Stimulated activated naive CD8-positive, alpha-beta T cell treated with anti-CD3 and anti-CD28 coated beads, Interleukin-15, Interleukin-2, amounts not matched to agents 100 ng/mL and 50 ng/mL, for 24 hours (primary cell): ENCODE data around the gene RASGRP1.

Source experiments
- H3K27ac Mint-ChIP-seq: one replicate; pipeline ENCODE4 v1.8.0; 2021; ENCODE audit warnings: mild to moderate bottlenecking, mixed read lengths
- H3K27me3 Mint-ChIP-seq: one replicate; pipeline ENCODE4 v1.8.0; 2021; ENCODE audit warnings: mixed read lengths
- H3K36me3 Mint-ChIP-seq: one replicate; pipeline ENCODE4 v1.8.0; 2021; ENCODE audit warnings: low read depth, mixed read lengths
- H3K4me1 Mint-ChIP-seq: one replicate; pipeline ENCODE4 v1.8.0; 2021; ENCODE audit warnings: low read depth, mixed read lengths
- H3K4me3 Mint-ChIP-seq: one replicate; pipeline ENCODE4 v1.8.0; 2021; ENCODE audit warnings: mild to moderate bottlenecking, mixed read lengths
- H3K9me3 Mint-ChIP-seq: one replicate; pipeline ENCODE4 v1.8.0; 2021; ENCODE audit warnings: mixed read lengths

RASGRP1 gene

GRCh38 chr15:38458646-38459045, 106.0 kb downstream of the RASGRP1 start:
- H3K4me3 Mint-ChIP-seq = no peak overlapping the region
- H3K27ac Mint-ChIP-seq = no peak overlapping the region
- no peaks in the 10 kb centered on the region for H3K9me3 Mint-ChIP-seq
- peaks cover 51% of the 10 kb centered on the region for H3K4me1 Mint-ChIP-seq
- H3K27me3 Mint-ChIP-seq = no peaks in the 10 kb centered on the region
- H3K36me3 Mint-ChIP-seq = peaks cover 6% of the 10 kb centered on the region

DNA sequence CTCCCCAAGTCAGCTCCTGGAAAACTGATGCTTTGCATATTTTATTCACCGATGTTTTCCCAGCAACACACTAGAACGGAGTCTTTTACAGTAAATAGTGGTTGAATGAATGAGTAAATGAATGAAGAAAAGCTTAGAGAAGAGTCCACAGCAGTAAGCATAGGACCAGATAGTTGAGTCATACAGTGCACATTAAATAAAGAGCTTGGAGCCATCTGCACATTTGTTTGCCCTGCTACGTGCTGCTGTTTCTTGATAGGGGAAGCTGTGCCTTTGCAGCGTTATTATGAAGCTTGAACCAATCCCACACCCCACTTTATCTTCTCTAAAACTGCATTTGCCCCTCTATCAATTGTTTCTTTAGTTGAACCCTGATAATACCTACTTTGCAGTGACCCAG, 109.5 kb downstream of the RASGRP1 start:
- H3K36me3 Mint-ChIP-seq = peaks cover 6% of the 10 kb centered on the region
- H3K27me3 Mint-ChIP-seq = no peaks in the 10 kb centered on the region
- peak overlapping the region; percentile 93 for H3K27ac Mint-ChIP-seq
- no peaks in the 10 kb centered on the region for H3K9me3 Mint-ChIP-seq
- peaks cover 34% of the 10 kb centered on the region for H3K4me1 Mint-ChIP-seq
- peak overlapping the region; percentile 90 for H3K4me3 Mint-ChIP-seq

DNA sequence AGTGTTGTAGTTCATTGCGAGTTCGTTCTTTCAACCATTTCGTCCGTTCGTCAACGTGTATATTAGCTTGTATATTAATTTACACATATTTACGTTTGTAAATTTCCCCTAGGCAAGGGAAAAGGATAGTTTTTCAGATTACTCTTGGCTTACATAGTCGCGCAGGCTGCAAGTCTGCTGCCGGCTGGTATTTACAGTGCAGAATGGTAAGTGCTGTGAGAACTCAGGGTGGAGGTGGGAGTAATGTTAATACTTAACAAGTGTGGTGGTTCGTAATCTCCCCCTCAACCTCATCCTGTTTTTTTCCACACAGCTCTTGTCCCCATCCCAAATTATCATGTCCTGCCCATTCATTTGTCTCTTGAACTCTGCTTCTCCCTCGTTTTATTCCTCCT, 109.9 kb downstream of the RASGRP1 start:
- Mint-ChIP-seq H3K4me1 (peaks cover 30% of the 10 kb centered on the region), H3K27ac (peak overlapping the region; percentile 93), H3K4me3 (peak overlapping the region; percentile 90), H3K27me3 (no peaks in the 10 kb centered on the region), H3K36me3 (peaks cover 6% of the 10 kb centered on the region), H3K9me3 (no peaks in the 10 kb centered on the region)

GRCh38 chr15:38453971-38454695, 110.5 kb downstream of the RASGRP1 start, which contains the start of gene FAM98B:
Gene FAM98B (plus strand): TSS chr15:38454127. CDS start chr15:38454162, 35 bp downstream.
- peak within 1 kb of the TSS; percentile 93 for H3K27ac Mint-ChIP-seq
- H3K4me3 Mint-ChIP-seq = peak within 1 kb of the TSS; percentile 90
- H3K4me1 Mint-ChIP-seq = peaks cover 27% of the 10 kb centered on the region
- no peaks in the 10 kb centered on the region for H3K9me3 Mint-ChIP-seq
- peaks cover 6% of the 10 kb centered on the region for H3K36me3 Mint-ChIP-seq
- H3K27me3 Mint-ChIP-seq = no peaks in the 10 kb centered on the region

GRCh38 chr15:38441130-38441519, 123.5 kb downstream of the RASGRP1 start:
- H3K4me3 Mint-ChIP-seq = no peak overlapping the region
- no peak overlapping the region for H3K27ac Mint-ChIP-seq
- H3K4me1 Mint-ChIP-seq = peaks cover 9% of the 10 kb centered on the region
- no peaks in the 10 kb centered on the region for H3K36me3 Mint-ChIP-seq
- peaks cover 28% of the 10 kb centered on the region for H3K27me3 Mint-ChIP-seq
- H3K9me3 Mint-ChIP-seq = no peaks in the 10 kb centered on the region

GRCh38 chr15:38440353-38441129, 124.1 kb downstream of the RASGRP1 start:
- no peak overlapping the region for H3K27ac Mint-ChIP-seq
- peaks cover 9% of the 10 kb centered on the region for H3K4me1 Mint-ChIP-seq
- no peak overlapping the region for H3K4me3 Mint-ChIP-seq
- peaks cover 28% of the 10 kb centered on the region for H3K27me3 Mint-ChIP-seq
- no peaks in the 10 kb centered on the region for H3K36me3 Mint-ChIP-seq
- no peaks in the 10 kb centered on the region for H3K9me3 Mint-ChIP-seq
